GM12878 (cell line): Measurements from ENCODE around the gene SNX19. TPM values are rescaled to one million over a fixed set of nuclear protein-coding genes. Genes with fewer than 3 reads are reported as not detected.

Source experiments
- ATF7 ChIP-seq: fragments of 450-650 bp; IDR thresholded peaks from 2 replicates; pipeline ENCODE4 v1.6.1; 2016; ENCODE audit warnings: low read depth, mild to moderate bottlenecking
- BCL3 ChIP-seq: IDR thresholded peaks from 2 replicates; pipeline ENCODE4 v1.6.1; 2011; ENCODE audit warnings: borderline replicate concordance, low read depth, mild to moderate bottlenecking, moderate library complexity, low read length; ENCODE audit not compliant: insufficient read depth, poor library complexity, severe bottlenecking
- BMI1 ChIP-seq: fragments of 450-650 bp; IDR thresholded peaks from 2 replicates; pipeline ENCODE4 v1.6.1; 2016; ENCODE audit warnings: mild to moderate bottlenecking, moderate library complexity, borderline replicate concordance
- CUX1 ChIP-seq: IDR thresholded peaks from 2 replicates; pipeline ENCODE4 v1.6.1; 2012; ENCODE audit warnings: improper control_type of control experiment, low read depth, low read length; ENCODE audit not compliant: insufficient replicate concordance
- EED ChIP-seq: sonication (generic); IDR thresholded peaks from 2 replicates; pipeline ENCODE4 v1.6.1; 2016; ENCODE audit warnings: antibody characterized with exemption, low read depth
- GATAD2B ChIP-seq: fragments of 450-650 bp; conservative IDR thresholded peaks from 2 replicates; pipeline ENCODE4 v1.6.1; 2017; ENCODE audit warnings: low read depth, mild to moderate bottlenecking, moderate library complexity
- IRF4 ChIP-seq: IDR thresholded peaks from 2 replicates; pipeline ENCODE4 v1.6.1; 2011; ENCODE audit warnings: low read depth, low read length
- MEF2B ChIP-seq: fragments of 450-650 bp; IDR thresholded peaks from 2 replicates; pipeline ENCODE4 v1.6.1; 2018; ENCODE audit warnings: mild to moderate bottlenecking, moderate library complexity; ENCODE audit not compliant: partially characterized antibody, poor library complexity, severe bottlenecking
- MXI1 ChIP-seq: fragments of 150-350 bp; IDR thresholded peaks from 2 replicates; pipeline ENCODE4 v1.6.1; 2011; ENCODE audit warnings: low read depth, mild to moderate bottlenecking, inconsistent platforms, low read length, improper control_type of control experiment
- POLR2A ChIP-seq: IDR thresholded peaks from 2 replicates; pipeline ENCODE4 v1.6.1; 2011; ENCODE audit warnings: low read depth, mild to moderate bottlenecking, low read length
- SMARCA5 ChIP-seq: fragments of 450-650 bp; IDR thresholded peaks from 2 replicates; pipeline ENCODE4 v1.6.1; 2017; ENCODE audit warnings: mild to moderate bottlenecking
- SREBF1 ChIP-seq: IDR thresholded peaks from 2 replicates; pipeline ENCODE4 v1.6.1; 2012; ENCODE audit warnings: mild to moderate bottlenecking, low read length
- TCF3 ChIP-seq: IDR thresholded peaks from 2 replicates; pipeline ENCODE4 v1.6.1; 2012; ENCODE audit warnings: low read depth, mild to moderate bottlenecking, low read length, borderline replicate concordance; ENCODE audit not compliant: insufficient read depth
- USF2 ChIP-seq: IDR thresholded peaks from 2 replicates; pipeline ENCODE4 v1.6.1; 2011; ENCODE audit warnings: low read depth, low read length, improper control_type of control experiment, borderline replicate concordance
- ZBTB33 ChIP-seq: fragments of 450-650 bp; IDR thresholded peaks from 2 replicates; pipeline ENCODE4 v1.6.1; 2017; ENCODE audit warnings: mild to moderate bottlenecking
- polyA plus RNA-seq, 11 experiments: library from polyadenylated mRNA; depleted of rRNA in 4 of 11; unstranded in 6 of 11; stranded (reverse) in 5 of 11; fragments of >200 nt; fragmentation: Nextera tagmentation in 4 of 11; fragmentation: Illumina TruSeq in 1 of 11; extraction: Ambion mirVana in 4 of 11; extraction: Trizol in 1 of 11; gene quantifications; 1 replicate in 1 of 11; 2 replicates in 10 of 11; pipeline versions ENCODE4 v1.2.1 to v1.2.3, GENCODE V29; 2011 to 2016; ENCODE audit warnings: inconsistent platforms in 2 of 11, missing spikeins in 2 of 11, low read depth in 1 of 11
- total RNA-seq, 4 experiments: library from RNA; depleted of rRNA in 3 of 4; stranded (reverse); fragments of >200 nt in 3 of 4; fragmentation: Illumina TruSeq in 1 of 4; extraction: Trizol in 1 of 4; gene quantifications; 2 replicates each; pipeline versions ENCODE4 v1.2.1 to v1.2.3, GENCODE V29; 2013 to 2021
- TF ChIP-seq, protein P1 (sequence below): IDR thresholded peaks from 2 replicates; pipeline ENCODE4 v1.6.1; 2011; ENCODE audit warnings: low read depth, mild to moderate bottlenecking, low read length, moderate library complexity, borderline replicate concordance; ENCODE audit errors: extremely low read depth
- TF ChIP-seq, protein P2 (sequence below): fragments of 450-650 bp; IDR thresholded peaks from 2 replicates; pipeline ENCODE4 v1.6.1; 2018; ENCODE audit warnings: borderline replicate concordance, mild to moderate bottlenecking; ENCODE audit not compliant: partially characterized antibody

SNX19 gene
- total and polyA plus RNA-seq, 10 of the 15 experiments (the other 5 are each of a cell fraction or from before 2014, with no cell fraction given) = 3.0 to 46.9 (median 30.4) TPM

GRCh38 chr11:130916238-130916855 is at the start of gene SNX19 (continued):
- TF ChIP-seq CUX1 = no peak
- TF ChIP-seq, protein P1, sequence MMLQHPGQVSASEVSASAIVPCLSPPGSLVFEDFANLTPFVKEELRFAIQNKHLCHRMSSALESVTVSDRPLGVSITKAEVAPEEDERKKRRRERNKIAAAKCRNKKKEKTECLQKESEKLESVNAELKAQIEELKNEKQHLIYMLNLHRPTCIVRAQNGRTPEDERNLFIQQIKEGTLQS = no peak
- peak; percentile 99 for TF ChIP-seq POLR2A
- TF ChIP-seq, protein P2, sequence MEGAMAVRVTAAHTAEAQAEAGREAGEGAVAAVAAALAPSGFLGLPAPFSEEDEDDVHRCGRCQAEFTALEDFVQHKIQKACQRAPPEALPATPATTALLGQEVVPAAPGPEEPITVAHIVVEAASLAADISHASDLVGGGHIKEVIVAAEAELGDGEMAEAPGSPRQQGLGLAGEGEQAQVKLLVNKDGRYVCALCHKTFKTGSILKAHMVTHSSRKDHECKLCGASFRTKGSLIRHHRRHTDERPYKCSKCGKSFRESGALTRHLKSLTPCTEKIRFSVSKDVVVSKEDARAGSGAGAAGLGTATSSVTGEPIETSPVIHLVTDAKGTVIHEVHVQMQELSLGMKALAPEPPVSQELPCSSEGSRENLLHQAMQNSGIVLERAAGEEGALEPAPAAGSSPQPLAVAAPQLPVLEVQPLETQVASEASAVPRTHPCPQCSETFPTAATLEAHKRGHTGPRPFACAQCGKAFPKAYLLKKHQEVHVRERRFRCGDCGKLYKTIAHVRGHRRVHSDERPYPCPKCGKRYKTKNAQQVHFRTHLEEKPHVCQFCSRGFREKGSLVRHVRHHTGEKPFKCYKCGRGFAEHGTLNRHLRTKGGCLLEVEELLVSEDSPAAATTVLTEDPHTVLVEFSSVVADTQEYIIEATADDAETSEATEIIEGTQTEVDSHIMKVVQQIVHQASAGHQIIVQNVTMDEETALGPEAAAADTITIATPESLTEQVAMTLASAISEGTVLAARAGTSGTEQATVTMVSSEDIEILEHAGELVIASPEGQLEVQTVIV = no peak
- TF ChIP-seq ATF7 = no peak
- no peak for TF ChIP-seq IRF4
- no peak for TF ChIP-seq SREBF1
- peak; percentile 43; the same call in 1 of the 2 replicates for TF ChIP-seq MXI1
- TF ChIP-seq GATAD2B = peak; percentile 89
- no peak for TF ChIP-seq ZBTB33
- TF ChIP-seq EED = no peak
- peak; percentile 8 for TF ChIP-seq MEF2B
- TF ChIP-seq TCF3 = 0 out of 2 replicates have a peak, but pooled peaks have one; percentile 41
- TF ChIP-seq USF2 = no peak
- peak; percentile 100 for TF ChIP-seq SMARCA5
- no peak for TF ChIP-seq BMI1
- TF ChIP-seq BCL3 = peak; percentile 55
